Sigmoid colon (tissue), 3 donors: ENCODE measurements around the gene LHFPL6.
"Not testable (repeated sequence)": the region's sequence is repeated elsewhere in the genome, so short reads cannot be mapped to it uniquely, and the experiment has no call there.

ENCODE experiments used
- POLR2A ChIP-seq, 2 donors: fragments of 450-650 bp; IDR thresholded peaks; one replicate each; pipeline ENCODE4 v1.6.1; 2016; ENCODE audit warnings: antibody characterized with exemption in 2 of 2, mild to moderate bottlenecking in 2 of 2, moderate library complexity in 2 of 2
- TF ChIP-seq, protein P1 (sequence below), 4 experiments: fragments of 450-650 bp in 3 of 4; fragments of 200-600 bp in 1 of 4; IDR thresholded peaks; one replicate each; pipeline ENCODE4 v1.5.1; 2016 to 2019; ENCODE audit warnings: antibody characterized with exemption in 4 of 4, mild to moderate bottlenecking in 3 of 4, moderate library complexity in 2 of 4

GRCh38 chr13:39338114-39338513 is 264.9 kb downstream of the LHFPL6 start:
- TF ChIP-seq, protein P1, sequence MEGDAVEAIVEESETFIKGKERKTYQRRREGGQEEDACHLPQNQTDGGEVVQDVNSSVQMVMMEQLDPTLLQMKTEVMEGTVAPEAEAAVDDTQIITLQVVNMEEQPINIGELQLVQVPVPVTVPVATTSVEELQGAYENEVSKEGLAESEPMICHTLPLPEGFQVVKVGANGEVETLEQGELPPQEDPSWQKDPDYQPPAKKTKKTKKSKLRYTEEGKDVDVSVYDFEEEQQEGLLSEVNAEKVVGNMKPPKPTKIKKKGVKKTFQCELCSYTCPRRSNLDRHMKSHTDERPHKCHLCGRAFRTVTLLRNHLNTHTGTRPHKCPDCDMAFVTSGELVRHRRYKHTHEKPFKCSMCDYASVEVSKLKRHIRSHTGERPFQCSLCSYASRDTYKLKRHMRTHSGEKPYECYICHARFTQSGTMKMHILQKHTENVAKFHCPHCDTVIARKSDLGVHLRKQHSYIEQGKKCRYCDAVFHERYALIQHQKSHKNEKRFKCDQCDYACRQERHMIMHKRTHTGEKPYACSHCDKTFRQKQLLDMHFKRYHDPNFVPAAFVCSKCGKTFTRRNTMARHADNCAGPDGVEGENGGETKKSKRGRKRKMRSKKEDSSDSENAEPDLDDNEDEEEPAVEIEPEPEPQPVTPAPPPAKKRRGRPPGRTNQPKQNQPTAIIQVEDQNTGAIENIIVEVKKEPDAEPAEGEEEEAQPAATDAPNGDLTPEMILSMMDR (IDR thresholded peaks at IDR 0.05): not testable (repeated sequence)
- not testable (repeated sequence) for TF ChIP-seq POLR2A (IDR thresholded peaks at IDR 0.05)
